CD4-positive, alpha-beta memory T cell (primary cell): ENCODE data around the gene S100A13. TPM values are rescaled to one million over a fixed set of nuclear protein-coding genes. Genes with fewer than 3 reads are reported as not detected.

Experiments used
- CTCF ChIA-PET: fragments of 350-600 bp; sonication (Branson Sonifier 250); formaldehyde crosslinking; loops from one replicate; lab custom pipeline; 2021; ENCODE audit warnings: inconsistent platforms; ENCODE audit not compliant: partially characterized antibody; lab: Charles Lee
- POLR2A ChIA-PET: fragments of 350-600 bp; sonication (Branson Sonifier 250); formaldehyde crosslinking; loops from one replicate; lab custom pipeline; 2021; ENCODE audit not compliant: partially characterized antibody; lab: Charles Lee
- DNase-seq, 5 donors: peaks; one replicate each; pipeline versions ENCODE4 v3.0.0 to v3.0.0-alpha.2; 2020 to 2022; ENCODE audit warnings: mixed read lengths in 1 of 5
- H3K27ac ChIP-seq: one replicate; pipeline ENCODE4 v1.7.0; 2013; ENCODE audit warnings: low read depth, low read length
- H3K27me3 ChIP-seq: 2 replicates; pipeline ENCODE4 v1.7.0; 2013; ENCODE audit warnings: mild to moderate bottlenecking, low read length, moderate library complexity; ENCODE audit not compliant: insufficient read depth
- H3K36me3 ChIP-seq: 2 replicates; pipeline ENCODE4 v1.7.0; 2013; ENCODE audit warnings: mild to moderate bottlenecking, low read length, moderate library complexity; ENCODE audit not compliant: insufficient read depth
- H3K4me1 ChIP-seq: 2 replicates; pipeline ENCODE4 v1.7.0; 2013; ENCODE audit warnings: mild to moderate bottlenecking, low read length, moderate library complexity; ENCODE audit not compliant: insufficient read depth
- H3K4me3 ChIP-seq, 2 donors: one replicate each; pipeline ENCODE4 v1.7.0; 2013; ENCODE audit warnings: low read length in 2 of 2, mild to moderate bottlenecking in 1 of 2
- H3K9me3 ChIP-seq, 2 donors: one replicate each; pipeline ENCODE4 v1.7.0; 2013; ENCODE audit warnings: low read length in 2 of 2, control low read depth in 1 of 2; ENCODE audit not compliant: control insufficient read depth in 1 of 2
- H3K27ac Mint-ChIP-seq, 7 donors: one replicate each; pipeline ENCODE4 v1.8.0; 2020 to 2021; ENCODE audit warnings: mixed read lengths in 7 of 7, mild to moderate bottlenecking in 6 of 7, inconsistent platforms in 3 of 7, moderate library complexity in 3 of 7
- H3K27me3 Mint-ChIP-seq, 2 donors: one replicate each; pipeline ENCODE4 v1.8.0; 2020 to 2021; ENCODE audit warnings: mixed read lengths in 2 of 2
- H3K36me3 Mint-ChIP-seq, 2 donors: one replicate each; pipeline ENCODE4 v1.8.0; 2020 to 2021; ENCODE audit warnings: mixed read lengths in 2 of 2, inconsistent platforms in 1 of 2, mild to moderate bottlenecking in 1 of 2
- H3K4me1 Mint-ChIP-seq, 4 donors: one replicate each; pipeline ENCODE4 v1.8.0; 2020 to 2021; ENCODE audit warnings: mixed read lengths in 4 of 4, mild to moderate bottlenecking in 1 of 4
- H3K4me3 Mint-ChIP-seq, 8 donors: one replicate each; pipeline ENCODE4 v1.8.0; 2020 to 2021; ENCODE audit warnings: mixed read lengths in 8 of 8, mild to moderate bottlenecking in 7 of 8, moderate library complexity in 6 of 8, inconsistent platforms in 3 of 8
- H3K9me3 Mint-ChIP-seq, 8 donors: one replicate each; pipeline ENCODE4 v1.8.0; 2020 to 2021; ENCODE audit warnings: mixed read lengths in 8 of 8, mild to moderate bottlenecking in 5 of 8, inconsistent platforms in 3 of 8, moderate library complexity in 1 of 8
- intact Hi-C: fragments of 100-400 bp; cut with micrococcal nuclease; formaldehyde crosslinking; loops from one replicate; pipeline ENCODE4 v1.15.1; 2023
- polyA plus RNA-seq, 2 donors: library from polyadenylated mRNA; unstranded; fragments of 300-500 nt; fragmentation: Illumina TruSeq; gene quantifications; one replicate each; pipeline ENCODE4 v1.2.3, GENCODE V29; 2021
- total RNA-seq, 2 experiments: library from RNA; stranded (reverse); gene quantifications; one replicate each; pipeline ENCODE4 v1.2.3, GENCODE V29; 2021

The S100A13 gene
- total and polyA plus RNA-seq, 4 experiments from 2014 or later: 0.56 to 5.2 (median 4.3) TPM; not detected in 1

- no peaks in the 10 kb centered on the region for H3K27me3 Mint-ChIP-seq
- Histone ChIP-seq H3K27me3 (no peaks in the 10 kb centered on the region), H3K27ac (no peak overlapping the region), H3K9me3 (no peaks in the 10 kb centered on the region), H3K4me1 (peaks cover 21% of the 10 kb centered on the region), H3K4me3 (no peak overlapping the region), H3K36me3 (no peaks in the 10 kb centered on the region)
- H3K4me3 Mint-ChIP-seq: no peak overlapping the region
- DNase-seq: no peak
- intact Hi-C loops: loop anchor here (1.0 kb wide), 2 partner anchors 178 to 415 kb away; partner anchors contain the start of gene RAB13
- ChIA-PET POLR2A (interaction anchor here (5.8 kb wide), 1 partner anchor 38 kb away, joined by 103 read pairs; the partner anchor contains the start of gene S100A6), CTCF (interaction anchor here (1.0 to 7.5 kb wide), 15 partner anchors 10 to 179 kb away, joined by 3 to 243 read pairs (median 7); partner anchors contain the start of genes S100A4 and S100A6)
- H3K9me3 Mint-ChIP-seq: no peaks in the 10 kb centered on the region
- no peaks in the 10 kb centered on the region for H3K36me3 Mint-ChIP-seq
- H3K4me1 Mint-ChIP-seq: peaks cover 13 to 33% (median 18%) of the 10 kb centered on the region in 4 donors
- peak overlapping the region in 1 of 7 donors; percentile 49 for H3K27ac Mint-ChIP-seq
Measured at GRCh38 chr1:153571706-153572105, 55.6 kb downstream of the S100A13 start.

DNA sequence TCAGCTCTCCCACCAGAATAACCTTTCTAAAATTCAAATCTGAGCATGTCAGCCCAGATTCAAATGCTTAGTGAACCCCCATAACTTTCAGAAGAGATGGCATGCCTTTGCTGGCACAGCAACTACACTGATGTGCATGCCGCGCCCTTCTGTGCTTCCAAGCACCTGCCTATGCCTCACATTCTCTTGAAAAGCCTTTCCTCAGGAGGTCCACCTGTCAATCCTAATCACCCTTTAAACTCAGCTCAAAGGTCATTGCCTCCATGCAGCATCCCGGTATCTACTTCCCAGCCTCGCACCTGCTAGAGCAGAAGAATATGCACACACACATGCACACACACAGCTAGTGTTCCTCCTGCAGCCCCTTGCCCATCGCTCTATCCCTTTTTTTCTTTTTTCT, 56.4 kb downstream of the S100A13 start:
- CTCF ChIA-PET: interaction anchor here (1.1 to 7.5 kb wide), 14 partner anchors 9 to 219 kb away, joined by 3 to 243 read pairs (median 14); partner anchors contain the start of genes S100A14, S100A4, S100A5 and S100A6
- intact Hi-C loops: no loop called here
- Histone ChIP-seq H3K36me3 (no peaks in the 10 kb centered on the region), H3K4me1 (peaks cover 29% of the 10 kb centered on the region), H3K4me3 (no peak overlapping the region), H3K27me3 (no peaks in the 10 kb centered on the region), H3K9me3 (no peaks in the 10 kb centered on the region), H3K27ac (no peak overlapping the region)
- Mint-ChIP-seq H3K36me3 (no peaks in the 10 kb centered on the region), H3K4me3 (no peak overlapping the region), H3K4me1 (peaks cover 20 to 41% (median 25%) of the 10 kb centered on the region in 4 donors), H3K27me3 (no peaks in the 10 kb centered on the region), H3K27ac (no peak overlapping the region), H3K9me3 (no peaks in the 10 kb centered on the region)
- POLR2A ChIA-PET: interaction anchor here (0.5 to 5.8 kb wide), 3 partner anchors 9 to 37 kb away, joined by 3 to 103 read pairs (median 6); partner anchors contain the start of gene S100A6
- DNase-seq: no peak

- H3K36me3 ChIP-seq: no peaks in the 10 kb centered on the region
- Mint-ChIP-seq H3K4me3 (peak overlapping the region in 1 of 8 donors; percentile 32), H3K27me3 (no peaks in the 10 kb centered on the region), H3K27ac (no peak overlapping the region), H3K4me1 (peaks cover 22 to 45% (median 29%) of the 10 kb centered on the region in 4 donors), H3K36me3 (no peaks in the 10 kb centered on the region), H3K9me3 (no peaks in the 10 kb centered on the region)
- H3K27me3 ChIP-seq: no peaks in the 10 kb centered on the region
- H3K4me3 ChIP-seq: no peak overlapping the region
- no peak for DNase-seq
- no peak overlapping the region for H3K27ac ChIP-seq
- ChIA-PET CTCF (interaction anchor here (0.7 to 7.5 kb wide), 12 partner anchors 8 to 72 kb away, joined by 3 to 243 read pairs (median 19); partner anchors contain the start of genes S100A14, S100A4, S100A5 and S100A6), POLR2A (interaction anchor here (1.7 to 5.8 kb wide), 3 partner anchors 25 to 59 kb away, joined by 6 to 103 read pairs (median 13); partner anchors contain the start of gene S100A6)
- intact Hi-C loops: loop anchor here (5.0 kb wide), 1 partner anchor 48 kb away; the partner anchor contains the start of gene S100A14
- no peaks in the 10 kb centered on the region for H3K9me3 ChIP-seq
- H3K4me1 ChIP-seq: peaks cover 35% of the 10 kb centered on the region
Measured at GRCh38 chr1:153569465-153569864, 57.8 kb downstream of the S100A13 start.

Other genes with a start within 250 kb of the S100A13 start
- gene S100A8, start 236.4 kb downstream of the S100A13 start, total RNA-seq: under 1 TPM in 1 of 2 experiments, not detected in 1; 0.73 TPM
- gene S100A8, start 236.4 kb downstream of the S100A13 start, polyA plus RNA-seq: 1 to 10 TPM; 1.6 to 4.0 TPM
- not detected for gene S100A7A, start 211.0 kb downstream of the S100A13 start, total RNA-seq
- gene S100A7A, start 211.0 kb downstream of the S100A13 start, polyA plus RNA-seq: not detected
- gene S100A7, start 166.9 kb downstream of the S100A13 start, total RNA-seq: not detected
- not detected for gene S100A7, start 166.9 kb downstream of the S100A13 start, polyA plus RNA-seq
- 100 to 1,000 TPM; 342 to 356 TPM for gene S100A6, start 91.5 kb downstream of the S100A13 start, total RNA-seq
- gene S100A6, start 91.5 kb downstream of the S100A13 start, polyA plus RNA-seq: 100 to 1,000 TPM; 848 to 918 TPM
- gene S100A5, start 86.6 kb downstream of the S100A13 start, total RNA-seq: 1 to 10 TPM in 1 of 2 experiments, under 1 TPM in 1; 0.93 to 1.8 TPM
- gene S100A5, start 86.6 kb downstream of the S100A13 start, polyA plus RNA-seq: 1 to 10 TPM in 1 of 2 donors, not detected in 1; 1.5 TPM
- 100 to 1,000 TPM; 329 to 346 TPM for gene S100A4, start 81.7 kb downstream of the S100A13 start, total RNA-seq
- 1,000 to 10,000 TPM; 2,886 to 3,815 TPM for gene S100A4, start 81.7 kb downstream of the S100A13 start, polyA plus RNA-seq
- not detected for gene S100A3, start 78.2 kb downstream of the S100A13 start, total RNA-seq
- not detected for gene S100A3, start 78.2 kb downstream of the S100A13 start, polyA plus RNA-seq
- gene S100A2, start 61.7 kb downstream of the S100A13 start, total RNA-seq: under 1 TPM in 1 of 2 experiments, not detected in 1; 0.87 TPM
- 1 to 10 TPM; 1.0 to 1.7 TPM for gene S100A2, start 61.7 kb downstream of the S100A13 start, polyA plus RNA-seq
- gene S100A16, start 14.4 kb downstream of the S100A13 start, total RNA-seq: not detected
- not detected for gene S100A16, start 14.4 kb downstream of the S100A13 start, polyA plus RNA-seq
- gene S100A14, start 11.2 kb downstream of the S100A13 start, total RNA-seq: not detected
- gene S100A14, start 11.2 kb downstream of the S100A13 start, polyA plus RNA-seq: not detected
- gene S100A1, start 929 bp upstream of the S100A13 start, total RNA-seq: not detected
- not detected for gene S100A1, start 929 bp upstream of the S100A13 start, polyA plus RNA-seq
- 100 to 1,000 TPM; 144 to 149 TPM for gene CHTOP, start 6.6 kb upstream of the S100A13 start, total RNA-seq
- gene CHTOP, start 6.6 kb upstream of the S100A13 start, polyA plus RNA-seq: 10 to 100 TPM; 42.2 to 75.5 TPM
- gene SNAPIN, start 31.2 kb upstream of the S100A13 start, total RNA-seq: 10 to 100 TPM; 26.4 to 28.2 TPM
- 10 to 100 TPM; 74.4 to 85.6 TPM for gene SNAPIN, start 31.2 kb upstream of the S100A13 start, polyA plus RNA-seq
- gene ILF2, start 43.5 kb upstream of the S100A13 start, total RNA-seq: 10 to 100 TPM; 82.3 to 87.8 TPM
- 100 to 1,000 TPM; 136 to 200 TPM for gene ILF2, start 43.5 kb upstream of the S100A13 start, polyA plus RNA-seq
- not detected for gene NPR1, start 51.2 kb upstream of the S100A13 start, total RNA-seq
- not detected for gene NPR1, start 51.2 kb upstream of the S100A13 start, polyA plus RNA-seq
- 10 to 100 TPM; 49.1 to 53.0 TPM for gene INTS3, start 100.5 kb upstream of the S100A13 start, total RNA-seq
- 10 to 100 TPM in 1 of 2 donors, 1 to 10 TPM in 1; 8.1 to 12.5 TPM for gene INTS3, start 100.5 kb upstream of the S100A13 start, polyA plus RNA-seq
- 10 to 100 TPM; 18.2 to 20.5 TPM for gene SLC27A3, start 147.9 kb upstream of the S100A13 start, total RNA-seq
- gene SLC27A3, start 147.9 kb upstream of the S100A13 start, polyA plus RNA-seq: 1 to 10 TPM; 7.9 to 9.2 TPM